Measurements from ENCODE around the gene POLR1D.

DNA sequence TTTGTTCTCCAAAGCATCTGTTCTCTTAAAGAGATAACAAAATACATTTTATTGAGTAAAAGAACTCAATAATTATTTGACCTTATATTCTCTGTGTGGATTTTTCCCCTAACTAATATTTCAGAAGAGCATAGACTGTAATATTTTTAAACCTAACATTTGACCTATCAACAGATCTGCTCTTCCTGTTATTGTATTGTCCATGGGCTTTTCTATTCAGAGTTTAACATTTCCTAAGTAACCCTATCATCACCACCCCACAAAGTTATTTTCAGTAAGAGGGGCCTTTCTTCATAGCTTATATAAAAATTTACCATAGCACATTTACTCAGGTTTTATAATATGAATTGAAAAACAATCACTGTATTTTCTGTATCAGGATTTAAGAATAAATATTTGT, 17.5 kb downstream of the POLR1D start:
- TF ChIP-seq GATA3 (IDR thresholded peaks at IDR 0.05; ENCODE audit: low read depth, low read length): no peak
- no peak for TF ChIP-seq GATA2 (IDR thresholded peaks at IDR 0.05; ENCODE audit: low read depth, low read length)
